Measurements from ENCODE around the gene TECTB. TPM values are rescaled to one million over a fixed set of nuclear protein-coding genes. Genes with fewer than 3 reads are reported as not detected.

Gene TECTB
- total RNA-seq, 1 experiment from 2014 or later, result not detected

DNA sequence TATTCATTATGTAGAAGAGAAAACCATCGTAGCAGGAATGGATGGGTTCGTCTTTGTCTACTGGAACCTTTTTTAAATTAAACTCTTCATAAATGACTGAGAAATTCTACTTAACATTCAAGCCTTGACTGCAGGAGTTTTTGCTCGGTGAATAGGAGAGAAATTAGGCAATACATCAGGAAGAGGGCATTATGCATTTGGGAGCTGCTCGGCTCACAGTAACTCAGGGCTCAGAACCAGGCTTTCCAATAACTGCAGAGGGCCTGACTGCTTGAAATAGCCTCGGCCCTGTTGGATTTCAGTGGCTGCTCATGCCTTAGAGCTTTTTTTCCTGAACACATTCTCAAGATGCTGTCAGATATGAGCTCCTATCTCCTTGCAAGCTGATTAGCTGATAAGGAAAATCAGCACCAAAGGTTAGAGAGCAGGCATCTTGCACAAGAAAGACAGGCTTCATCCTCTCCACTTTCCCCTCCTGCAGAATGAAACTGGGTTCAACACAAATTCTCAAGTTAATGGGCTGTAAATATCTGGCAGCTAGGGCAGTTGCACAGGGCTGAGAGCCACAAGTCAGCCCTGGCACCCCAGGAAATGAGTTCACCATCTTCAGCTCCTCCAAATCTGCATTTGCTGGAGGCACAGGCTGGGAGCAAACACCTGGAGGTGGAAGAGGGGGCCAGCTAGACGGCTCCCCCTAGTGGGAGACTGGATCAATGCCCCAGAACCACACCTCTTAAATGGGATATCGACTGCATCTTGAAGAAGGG is 24.3 kb downstream of the TECTB start:
- peak; percentile 43 for DNase-seq (ENCODE audit: low read depth)

- no peak for DNase-seq (ENCODE audit: low read depth)
Observed at GRCh38 chr10:112308125-112308502, 24.9 kb downstream of the TECTB start.

DNA sequence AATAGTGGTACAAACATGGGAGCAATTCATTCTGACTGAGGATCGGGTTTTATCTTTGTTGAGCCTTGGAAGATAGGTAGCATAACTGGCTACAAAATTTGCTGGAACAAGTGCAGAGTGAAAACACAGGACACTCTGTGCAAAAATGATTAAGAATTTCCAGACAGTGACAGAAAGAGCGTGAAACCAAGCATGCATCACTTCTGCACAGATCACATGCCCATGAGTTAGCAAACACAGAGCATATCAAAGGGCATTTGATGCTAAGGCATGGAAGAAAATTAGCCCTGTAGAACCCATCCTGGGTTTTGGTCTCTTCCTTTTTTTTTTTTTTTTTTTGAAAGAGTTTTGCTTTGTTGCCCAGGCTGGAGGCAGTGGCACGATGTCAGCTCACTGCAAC is 28.3 kb downstream of the TECTB start:
- no peak for DNase-seq (ENCODE audit: low read depth)

DNA sequence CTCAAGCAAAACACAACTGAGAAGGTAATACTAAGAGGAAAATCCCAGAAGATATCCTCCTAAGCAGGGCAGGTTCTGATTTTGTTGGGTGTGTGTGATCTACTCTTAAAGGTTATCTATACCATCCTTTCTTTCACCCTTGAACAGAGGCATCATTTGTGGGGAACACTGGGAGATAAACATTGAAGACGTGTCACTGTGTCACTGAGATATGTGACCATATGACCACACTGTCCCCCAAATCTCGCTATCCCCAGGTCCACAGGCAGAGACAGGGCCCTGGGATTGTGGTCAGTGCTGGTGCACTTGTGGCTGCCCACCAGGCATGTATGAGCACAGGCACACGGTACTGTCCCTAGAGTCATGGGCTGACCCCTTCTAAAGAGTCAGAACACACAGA is 30.0 kb downstream of the TECTB start:
- no peak for DNase-seq (ENCODE audit: low read depth)

DNA sequence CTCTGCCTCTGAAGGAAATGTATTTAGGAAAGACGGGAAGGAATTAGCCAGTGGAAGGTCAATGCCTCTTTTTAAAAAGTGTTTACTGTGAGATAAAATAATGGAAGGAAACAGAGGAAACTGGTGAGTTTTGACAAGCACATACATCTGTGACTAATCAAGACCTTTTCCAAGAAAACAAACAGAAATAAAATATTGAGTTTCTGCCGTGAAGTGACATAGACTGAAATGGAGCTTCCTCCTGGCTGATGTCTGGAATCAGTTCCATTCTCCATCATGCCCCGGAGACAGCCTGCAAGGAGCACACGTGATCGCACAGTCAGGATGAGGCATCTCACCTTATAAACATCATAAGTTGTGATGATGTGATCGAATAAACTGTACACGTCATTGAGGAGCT is 30.7 kb downstream of the TECTB start:
- no peak for DNase-seq (ENCODE audit: low read depth)

GRCh38 chr10:112314822-112315474 is 31.7 kb downstream of the TECTB start:
- DNase-seq (ENCODE audit: low read depth), result peak; percentile 63

- no peak for DNase-seq (ENCODE audit: low read depth)
Observed at GRCh38 chr10:112327678-112328077, 44.5 kb downstream of the TECTB start.

- no peak for DNase-seq (ENCODE audit: low read depth)
Observed at GRCh38 chr10:112330162-112330561, 47.0 kb downstream of the TECTB start.

DNA sequence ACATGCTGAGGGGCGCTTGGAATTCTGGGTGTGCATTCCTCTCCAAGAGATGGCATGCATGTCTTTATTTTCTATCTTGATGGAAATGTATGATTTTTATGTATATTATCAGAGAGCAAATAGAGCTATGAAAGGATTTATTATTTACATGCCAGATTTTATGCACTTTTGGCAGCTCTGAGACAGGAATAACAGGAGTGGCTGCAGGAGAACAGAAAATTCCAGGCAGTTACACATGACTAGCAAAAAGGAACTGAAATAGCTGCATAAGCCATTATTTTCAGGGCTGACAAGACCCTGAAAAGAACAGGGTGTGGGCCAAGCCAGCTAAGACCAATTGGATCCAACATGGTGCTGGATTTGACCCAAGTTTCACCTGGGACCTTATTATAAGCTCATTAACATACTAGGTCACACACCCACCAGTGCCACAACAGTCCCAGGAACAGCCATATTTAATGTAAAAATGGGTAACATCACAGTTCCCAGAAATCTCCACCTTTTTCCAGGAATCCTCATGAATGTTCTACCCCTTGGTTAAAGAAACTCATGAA is 47.5 kb downstream of the TECTB start:
- no peak for DNase-seq (ENCODE audit: low read depth)

DNA sequence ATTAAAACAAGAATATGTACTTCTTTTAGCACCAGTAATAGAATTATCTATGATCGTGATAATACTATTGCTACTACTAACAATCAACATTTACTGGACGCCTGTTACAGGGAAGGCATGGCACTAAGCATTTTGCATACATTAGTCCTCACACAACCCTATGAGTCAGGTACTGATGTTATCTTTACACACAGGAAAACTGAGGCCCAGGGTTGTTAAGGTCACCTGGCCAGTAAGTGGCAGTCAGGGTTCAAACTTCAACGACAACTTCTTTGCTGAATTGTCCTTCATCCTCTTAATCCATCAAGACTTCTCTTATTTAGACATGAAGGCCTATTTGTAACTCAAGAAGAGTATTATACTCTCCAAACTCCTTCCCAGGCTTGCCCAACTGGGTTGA is 48.8 kb downstream of the TECTB start:
- DNase-seq (ENCODE audit: low read depth), result no peak

DNA sequence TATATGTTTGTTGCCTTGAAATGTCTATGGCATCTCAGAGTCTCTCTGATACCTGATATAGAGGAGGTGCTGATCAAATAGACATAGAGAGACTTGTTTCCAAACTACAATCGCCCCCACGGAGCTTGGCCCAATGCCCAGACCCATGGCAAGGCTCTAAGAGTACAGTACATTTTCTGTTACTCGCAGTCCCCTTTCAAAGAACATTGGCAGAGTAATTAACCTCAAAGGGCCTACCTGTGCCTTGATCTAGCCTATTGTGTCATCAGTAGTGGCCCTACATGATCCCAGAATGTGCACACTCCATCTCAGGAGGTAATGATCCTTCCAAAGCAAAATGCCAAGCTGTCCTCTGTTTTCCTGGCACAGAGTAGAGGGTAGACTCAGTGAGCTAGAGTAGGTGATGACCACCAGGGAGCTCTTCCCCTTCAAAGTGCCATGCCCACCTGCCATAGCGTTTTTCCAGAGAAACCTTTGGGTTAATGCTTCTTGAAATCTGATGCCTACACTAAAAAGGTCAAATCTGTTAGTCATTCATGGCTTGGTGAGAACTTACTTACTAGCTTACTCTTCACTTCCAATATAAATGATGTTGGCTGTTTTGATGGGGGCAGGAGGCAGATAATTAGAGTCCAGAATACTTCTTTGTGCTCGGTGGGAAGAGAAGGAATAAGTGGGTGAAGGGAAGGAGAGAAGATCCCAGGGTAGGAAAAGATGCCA is 49.5 kb downstream of the TECTB start:
- peak; percentile 19 for DNase-seq (ENCODE audit: low read depth)

GRCh38 chr10:112333452-112333851 is 50.3 kb downstream of the TECTB start:
- DNase-seq (ENCODE audit: low read depth), result no peak

- no peak for DNase-seq (ENCODE audit: low read depth)
Observed at GRCh38 chr10:112335111-112335867, 52.1 kb downstream of the TECTB start.

DNA sequence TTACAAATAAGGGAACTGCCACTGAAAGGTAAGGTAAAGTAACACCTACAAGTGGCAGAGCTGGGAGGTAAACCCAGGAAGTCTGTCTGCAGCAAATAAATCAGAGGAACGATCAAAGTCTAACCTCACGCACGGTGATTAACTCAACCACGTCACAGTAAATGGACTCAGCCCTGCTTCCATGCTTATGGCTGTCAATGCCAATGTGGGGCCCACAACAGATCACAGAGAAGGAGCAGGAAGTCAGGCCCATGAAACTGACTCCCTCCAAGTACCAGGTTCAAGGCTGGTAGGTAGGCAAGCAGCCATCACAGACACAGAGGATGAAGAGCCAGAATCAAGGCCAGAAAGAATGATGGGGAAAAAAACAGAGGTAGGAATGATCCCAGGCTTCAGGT is 52.7 kb downstream of the TECTB start:
- no peak for DNase-seq (ENCODE audit: low read depth)

- DNase-seq (ENCODE audit: low read depth), result no peak
Observed at GRCh38 chr10:112336556-112337201, 53.5 kb downstream of the TECTB start.

GRCh38 chr10:112338957-112339356 is 55.8 kb downstream of the TECTB start:
- DNase-seq (ENCODE audit: low read depth), result no peak

- DNase-seq (ENCODE audit: low read depth), result no peak
Observed at GRCh38 chr10:112340601-112341000, 57.4 kb downstream of the TECTB start.

- DNase-seq (ENCODE audit: low read depth), result no peak
Observed at GRCh38 chr10:112343056-112343806, 60.0 kb downstream of the TECTB start.

GRCh38 chr10:112344261-112344660 is 61.1 kb downstream of the TECTB start:
- DNase-seq (ENCODE audit: low read depth), result no peak

DNA sequence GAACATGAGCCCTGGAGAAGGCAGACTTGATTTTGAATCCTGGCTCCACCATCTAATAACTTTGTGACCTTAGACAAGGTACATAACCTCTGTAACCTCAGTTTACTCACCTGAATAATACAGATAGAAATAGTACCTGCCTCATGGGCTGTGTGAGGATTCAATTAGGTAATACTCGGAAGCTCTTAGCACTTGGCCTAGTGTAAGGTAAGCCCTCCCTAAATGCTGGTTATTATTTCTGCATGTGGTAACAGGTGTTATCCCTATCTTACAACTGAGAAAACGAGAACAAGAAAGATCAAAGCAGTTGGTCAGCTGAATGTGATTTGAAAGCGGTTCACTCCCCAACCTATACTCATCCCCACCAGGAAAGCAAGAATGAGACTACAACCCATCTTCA is 62.0 kb downstream of the TECTB start:
- no peak for DNase-seq (ENCODE audit: low read depth)

DNA sequence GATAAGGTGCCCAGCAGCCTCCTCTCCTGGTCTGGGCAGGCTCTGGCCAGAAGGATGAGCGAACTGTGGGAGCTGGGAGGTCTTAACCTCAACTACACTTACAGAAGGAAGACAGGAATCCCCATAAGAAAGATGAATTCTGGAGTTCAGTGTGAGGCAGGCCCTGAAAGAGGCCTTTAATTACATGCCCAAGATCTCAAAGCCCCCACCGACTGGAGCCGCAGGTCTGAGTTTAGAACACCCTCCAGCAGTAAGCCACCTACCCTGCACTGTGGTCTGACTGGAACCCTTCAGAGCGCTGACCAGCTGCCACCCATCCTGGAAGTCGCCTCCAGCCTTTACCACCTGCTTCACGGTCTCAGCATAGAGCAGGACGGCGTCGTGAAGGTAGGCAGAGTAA is 62.5 kb downstream of the TECTB start:
- no peak for DNase-seq (ENCODE audit: low read depth)

Data from Daoy (cell line).